MG63 (cell line): ENCODE measurements around the gene FGD6. TPM values are rescaled to one million over a fixed set of nuclear protein-coding genes. Genes with fewer than 3 reads are reported as not detected.

Experiments
- DNase-seq: peaks from one replicate; pipeline ENCODE4 v3.0.0-alpha.2; 2020
- H3K27me3 ChIP-seq: fragments of 250-450 bp; sonication (Bioruptor Pico); 2 replicates; pipeline ENCODE4 v1.5.1; 2020; ENCODE audit warnings: mild to moderate bottlenecking, moderate library complexity
- H3K36me3 ChIP-seq: fragments of 250-450 bp; sonication (Bioruptor Pico); 2 replicates; pipeline ENCODE4 v1.5.1; 2020; ENCODE audit warnings: mild to moderate bottlenecking, moderate library complexity
- H3K4me3 ChIP-seq: fragments of 250-450 bp; sonication (Bioruptor Pico); 2 replicates; pipeline ENCODE4 v1.5.1; 2020; ENCODE audit warnings: mild to moderate bottlenecking, moderate library complexity
- H3K9me3 ChIP-seq: fragments of 250-450 bp; sonication (Bioruptor Pico); 2 replicates; pipeline ENCODE4 v1.5.1; 2020; ENCODE audit warnings: mild to moderate bottlenecking, moderate library complexity
- total RNA-seq: library from RNA; depleted of rRNA; stranded (reverse); fragments of >200 nt; shearing (Covaris generic); gene quantifications from 2 replicates; pipeline ENCODE4 v1.2.3, GENCODE V29; 2014; ENCODE audit warnings: low replicate concordance; rRNA removed

Gene FGD6
- total RNA-seq, 1 experiment from 2014 or later: 0.40 TPM

GRCh38 chr12:95066091-95066855 is 151.0 kb downstream of the FGD6 start:
- Histone ChIP-seq H3K4me3 (no peak overlapping the region), H3K27me3 (no peaks in the 10 kb centered on the region), H3K36me3 (peaks cover 45% of the 10 kb centered on the region), H3K9me3 (no peaks in the 10 kb centered on the region)
- no peak for DNase-seq

GRCh38 chr12:95060951-95061350 is 156.3 kb downstream of the FGD6 start:
- DNase-seq: no peak
- Histone ChIP-seq H3K27me3 (no peaks in the 10 kb centered on the region), H3K4me3 (no peak overlapping the region), H3K36me3 (peaks cover 59% of the 10 kb centered on the region), H3K9me3 (no peaks in the 10 kb centered on the region)

GRCh38 chr12:95059984-95060383 is 157.3 kb downstream of the FGD6 start:
- no peaks in the 10 kb centered on the region for H3K27me3 ChIP-seq
- no peak overlapping the region for H3K4me3 ChIP-seq
- no peak for DNase-seq
- peaks cover 65% of the 10 kb centered on the region for H3K36me3 ChIP-seq
- no peaks in the 10 kb centered on the region for H3K9me3 ChIP-seq

DNA sequence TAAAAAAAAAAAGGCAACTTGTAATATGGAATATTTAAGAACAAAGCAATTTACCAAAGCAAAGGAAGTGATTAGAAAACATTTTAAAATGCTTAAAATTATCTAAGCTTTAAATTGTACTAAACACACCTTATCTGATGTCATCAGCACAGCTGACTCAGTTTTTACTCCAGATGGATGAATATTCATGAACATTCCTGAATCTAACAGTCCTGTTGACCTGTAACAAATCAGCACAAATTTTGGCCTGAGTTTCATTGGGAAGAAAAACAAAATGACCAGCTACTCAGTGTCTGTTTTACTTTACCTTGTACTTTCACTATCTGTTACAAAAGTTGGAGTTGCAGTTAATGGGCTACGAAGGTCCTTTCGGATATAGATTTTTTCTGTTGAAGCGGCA is 159.8 kb downstream of the FGD6 start:
- Histone ChIP-seq H3K4me3 (no peak overlapping the region), H3K36me3 (peaks cover 64% of the 10 kb centered on the region), H3K9me3 (no peaks in the 10 kb centered on the region), H3K27me3 (no peaks in the 10 kb centered on the region)
- DNase-seq: no peak

GRCh38 chr12:95055057-95055456 is 162.2 kb downstream of the FGD6 start:
- Histone ChIP-seq H3K36me3 (peaks cover 55% of the 10 kb centered on the region), H3K27me3 (no peaks in the 10 kb centered on the region), H3K4me3 (no peak overlapping the region), H3K9me3 (no peaks in the 10 kb centered on the region)
- DNase-seq: no peak

DNA sequence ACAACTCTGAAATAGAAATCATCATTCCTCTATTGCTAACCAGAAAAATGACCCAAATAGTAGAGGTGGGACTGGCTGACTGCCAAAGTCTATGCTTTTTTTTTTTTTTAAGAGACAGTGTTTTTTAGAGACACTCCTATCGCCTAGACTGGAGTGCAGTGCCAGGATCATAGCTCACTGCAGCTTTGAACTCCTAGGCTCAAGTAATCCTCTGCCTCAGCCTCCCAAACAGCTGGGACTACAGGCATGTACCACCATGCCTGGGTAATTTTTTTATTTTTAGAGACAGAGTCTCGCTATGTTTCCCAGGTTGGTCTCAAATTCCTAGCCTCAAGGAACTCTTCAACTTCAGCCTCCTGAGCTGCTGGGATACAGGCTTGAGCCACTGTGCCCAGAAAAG is 163.1 kb downstream of the FGD6 start:
- DNase-seq: no peak
- Histone ChIP-seq H3K27me3 (no peaks in the 10 kb centered on the region), H3K9me3 (no peaks in the 10 kb centered on the region), H3K36me3 (peaks cover 52% of the 10 kb centered on the region), H3K4me3 (no peak overlapping the region)

DNA sequence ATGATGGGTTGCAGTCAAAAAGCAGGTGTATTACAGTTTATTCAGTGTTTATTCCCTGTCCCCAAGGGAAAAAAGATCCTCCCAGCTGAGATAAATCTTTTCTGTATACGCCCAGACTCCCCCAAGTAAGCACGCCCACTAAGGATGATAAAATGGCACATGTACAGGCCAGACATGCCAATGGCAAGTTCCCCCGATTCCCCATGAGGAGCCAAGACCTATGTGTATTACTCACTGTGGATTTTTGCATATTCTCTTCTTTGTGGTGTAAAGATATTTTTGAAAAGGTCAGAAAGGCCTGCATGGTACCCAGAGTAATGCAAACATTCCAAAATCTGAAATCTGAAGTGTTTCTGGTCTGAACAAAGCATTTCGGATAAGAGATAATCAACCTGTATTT is 166.0 kb downstream of the FGD6 start:
- Histone ChIP-seq H3K36me3 (peaks cover 49% of the 10 kb centered on the region), H3K27me3 (no peaks in the 10 kb centered on the region), H3K4me3 (no peak overlapping the region), H3K9me3 (no peaks in the 10 kb centered on the region)
- DNase-seq: no peak

DNA sequence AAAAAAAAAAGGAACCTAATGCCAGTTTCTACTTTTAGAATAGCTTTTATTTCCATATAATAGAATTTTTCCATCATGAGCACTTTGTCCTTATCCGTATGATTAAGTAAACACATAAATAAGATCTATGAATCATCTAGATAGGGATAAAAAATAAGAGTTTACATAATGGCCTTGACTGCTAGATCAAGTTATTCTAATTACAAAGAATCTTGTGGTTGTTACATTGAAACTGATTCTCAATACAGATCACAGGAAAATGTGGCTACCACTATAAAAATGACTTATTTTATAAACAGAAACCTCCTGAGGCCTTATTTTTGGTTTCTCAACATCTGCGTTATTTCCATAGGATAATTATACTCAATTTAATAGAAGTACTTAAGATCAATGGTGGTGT is 179.4 kb downstream of the FGD6 start:
- Histone ChIP-seq H3K9me3 (no peaks in the 10 kb centered on the region), H3K36me3 (peaks cover 23% of the 10 kb centered on the region), H3K4me3 (no peak overlapping the region), H3K27me3 (no peaks in the 10 kb centered on the region)
- DNase-seq: no peak

- DNase-seq: no peak
- Histone ChIP-seq H3K36me3 (peaks cover 23% of the 10 kb centered on the region), H3K9me3 (no peaks in the 10 kb centered on the region), H3K27me3 (no peaks in the 10 kb centered on the region), H3K4me3 (no peak overlapping the region)
These were observed 182.5 kb downstream of the FGD6 start for GRCh38 chr12:95034750-95035149.

Other genes with a start within 250 kb of the FGD6 start
- gene NDUFA12, start 213.8 kb downstream of the FGD6 start, total RNA-seq: 167 and 264 TPM in 2 replicates
- 7.6 and 15.7 TPM in 2 replicates for gene NR2C1, start 143.8 kb downstream of the FGD6 start, total RNA-seq
- gene VEZT, start 340 bp upstream of the FGD6 start, total RNA-seq: 26.4 and 31.4 TPM in 2 replicates